GM19035 (cell line): ENCODE results near the gene KRTAP10-11.
"Not testable (repeated sequence)": the region's sequence is repeated elsewhere in the genome, so short reads cannot be mapped to it uniquely, and the experiment has no call there.

ENCODE experiments used
- ATAC-seq: cut with Tn5 transposase; IDR thresholded peaks from one replicate; pipeline ENCODE4 v1.9.1; 2021; ENCODE audit not compliant: unreplicated experiment

Gene KRTAP10-11

DNA sequence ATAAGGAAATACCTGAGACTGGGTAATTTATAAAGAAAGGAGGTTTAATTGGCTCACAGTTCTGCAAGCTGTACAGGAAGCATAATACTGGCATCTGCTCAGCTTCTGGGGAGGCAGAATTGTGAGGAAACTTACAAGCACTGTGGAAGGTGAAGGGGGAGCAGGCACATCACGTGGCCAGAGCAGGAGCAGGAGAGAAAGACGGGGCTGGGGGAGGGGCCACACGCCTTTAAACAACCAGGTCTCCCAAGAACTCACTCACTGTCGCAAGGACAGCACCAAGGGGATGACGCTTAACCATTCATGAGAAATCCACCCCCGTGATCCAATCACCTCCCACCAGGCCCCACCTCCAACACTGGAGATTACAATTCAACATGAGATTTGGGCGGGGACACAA is 15.4 kb downstream of the KRTAP10-11 start:
- not testable (repeated sequence) for ATAC-seq

DNA sequence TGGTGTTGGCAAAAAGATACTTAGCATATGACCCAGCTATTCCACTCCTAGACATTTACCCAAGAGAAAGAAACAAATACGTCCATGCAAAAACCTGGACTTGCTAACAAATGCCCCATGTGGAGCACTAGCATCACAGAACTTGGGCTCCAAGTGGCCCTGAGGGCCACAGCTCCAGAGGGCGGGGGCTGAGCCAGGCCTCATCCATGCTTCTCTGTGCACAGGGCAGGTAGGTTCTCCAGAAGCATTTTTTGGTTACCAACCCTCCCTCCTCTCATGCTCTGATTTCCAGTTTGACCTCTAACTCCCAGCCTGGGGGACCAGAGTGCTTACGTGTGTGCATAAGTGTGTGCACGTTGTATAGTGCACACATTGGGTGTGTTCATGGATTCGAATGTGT is 18.5 kb downstream of the KRTAP10-11 start:
- ATAC-seq, result no peak

DNA sequence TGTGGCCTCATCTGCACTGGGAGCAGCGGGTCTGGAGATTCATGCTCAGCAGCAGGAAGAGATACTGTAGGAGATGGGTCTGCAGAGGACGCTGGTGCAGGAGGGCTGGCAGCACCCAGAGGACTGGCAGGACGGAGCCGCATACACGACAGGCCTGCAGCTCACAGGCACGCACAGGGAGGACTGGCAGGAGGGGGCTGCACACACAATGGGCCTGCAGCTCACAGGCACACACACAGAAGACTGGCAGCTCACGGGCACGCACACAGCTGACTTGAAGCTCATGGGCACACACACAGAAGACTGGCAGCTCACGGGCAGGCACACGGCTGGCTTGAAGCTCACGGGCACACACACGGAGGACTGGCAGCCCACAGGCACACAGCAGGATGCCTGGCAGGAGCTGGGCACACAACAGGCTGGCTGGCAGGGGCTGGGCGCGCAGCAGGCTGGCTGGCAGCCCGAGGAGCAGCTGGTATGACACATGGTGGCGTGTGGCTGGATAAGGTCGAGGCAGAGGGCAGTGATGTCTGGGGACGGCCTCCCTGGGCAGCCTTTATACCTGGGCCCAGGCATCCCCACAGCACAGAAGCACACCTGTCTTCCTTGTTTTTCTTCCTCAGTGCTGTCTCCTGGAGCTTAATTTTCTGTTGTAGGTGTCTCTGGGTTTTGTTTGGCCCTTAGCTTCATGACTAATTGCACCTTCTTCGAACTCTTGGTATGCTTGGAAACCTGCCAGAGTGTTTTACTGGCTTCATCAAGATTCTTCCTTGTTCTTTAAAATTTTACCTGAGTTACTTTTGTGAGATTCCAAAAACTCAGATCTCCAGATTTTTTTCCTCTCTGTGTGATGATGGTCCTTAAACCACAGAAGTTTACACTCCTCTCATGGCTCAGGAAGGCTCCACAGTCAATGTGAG is 20.4 kb downstream of the KRTAP10-11 start, which contains the start of gene KRTAP12-2:
Gene KRTAP12-2 (minus strand): TSS at position 527 of the 920 bp plus-strand sequence. CDS start 41 bp downstream, at position 486.
- ATAC-seq, result no peak

DNA sequence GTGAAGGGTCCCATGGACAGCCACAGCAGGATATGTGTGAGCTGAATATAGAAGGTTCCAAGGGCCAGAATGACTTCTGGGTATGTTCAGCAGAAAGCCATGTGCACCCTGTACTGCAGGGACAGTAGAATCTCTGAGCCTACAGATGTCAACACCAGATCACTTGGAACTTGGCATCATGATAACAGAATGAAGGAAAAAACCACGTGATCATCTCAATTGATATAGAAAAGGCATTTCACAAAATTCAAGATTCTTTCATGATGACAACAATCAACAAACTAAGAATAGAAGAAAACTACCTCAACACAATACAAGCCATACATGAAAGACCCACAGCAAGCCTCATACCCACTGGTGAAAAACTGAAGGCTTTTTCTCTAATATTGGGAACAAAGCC is 21.4 kb downstream of the KRTAP10-11 start:
- no peak for ATAC-seq

DNA sequence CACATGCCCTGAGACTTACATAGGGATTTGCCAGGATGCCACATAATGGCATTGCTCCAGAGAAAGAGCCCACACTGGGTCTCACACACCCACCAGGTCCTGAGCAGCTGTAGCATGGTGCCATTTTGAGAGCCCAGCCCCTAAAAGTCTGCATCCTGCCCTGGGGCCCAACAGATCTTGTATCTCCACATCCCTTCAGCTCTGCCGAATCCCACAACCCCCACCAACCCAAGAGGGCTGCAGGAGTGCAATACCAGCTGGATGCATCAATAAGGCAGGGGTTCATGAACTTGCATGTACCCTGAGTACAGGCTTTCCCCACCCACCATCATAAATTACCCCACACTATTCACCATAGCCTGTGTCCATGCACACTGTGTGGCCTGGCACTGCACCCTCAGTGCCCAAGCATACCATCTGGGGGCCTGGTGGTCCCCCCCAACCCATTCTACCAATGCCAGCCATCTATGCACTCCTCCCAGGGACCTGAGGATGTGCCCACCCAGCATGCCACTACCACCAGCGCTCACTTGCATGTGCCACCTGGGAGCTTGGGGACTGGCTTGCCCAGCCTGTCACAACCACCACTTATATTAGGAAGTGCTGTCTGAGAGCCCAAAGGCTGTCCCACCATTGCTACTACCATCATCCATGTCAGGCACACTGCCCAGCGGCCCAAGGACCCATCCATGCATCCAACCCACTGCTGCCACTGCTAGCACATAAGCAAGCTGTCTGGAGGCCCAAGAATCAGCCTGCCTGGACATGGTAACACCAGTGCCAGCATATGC is 24.6 kb downstream of the KRTAP10-11 start:
- no peak for ATAC-seq

DNA sequence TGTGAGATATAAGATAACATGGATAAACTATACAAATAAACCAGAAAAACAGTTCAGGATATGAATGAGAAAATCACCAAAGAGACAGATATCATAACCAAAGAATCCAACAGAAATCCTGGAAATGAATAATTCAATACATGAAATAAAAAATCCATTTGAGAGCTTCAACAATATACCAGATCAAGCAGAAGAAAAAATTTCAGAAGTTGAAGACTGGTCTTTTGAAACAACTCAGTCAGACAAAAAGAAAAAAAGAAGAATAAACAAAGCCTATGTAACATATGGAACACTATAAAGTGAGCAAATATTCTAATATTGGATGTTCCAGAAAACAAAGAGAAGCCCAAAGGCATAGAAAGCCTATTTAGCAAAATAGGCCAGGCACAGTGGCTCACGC is 25.7 kb downstream of the KRTAP10-11 start:
- ATAC-seq, result no peak

DNA sequence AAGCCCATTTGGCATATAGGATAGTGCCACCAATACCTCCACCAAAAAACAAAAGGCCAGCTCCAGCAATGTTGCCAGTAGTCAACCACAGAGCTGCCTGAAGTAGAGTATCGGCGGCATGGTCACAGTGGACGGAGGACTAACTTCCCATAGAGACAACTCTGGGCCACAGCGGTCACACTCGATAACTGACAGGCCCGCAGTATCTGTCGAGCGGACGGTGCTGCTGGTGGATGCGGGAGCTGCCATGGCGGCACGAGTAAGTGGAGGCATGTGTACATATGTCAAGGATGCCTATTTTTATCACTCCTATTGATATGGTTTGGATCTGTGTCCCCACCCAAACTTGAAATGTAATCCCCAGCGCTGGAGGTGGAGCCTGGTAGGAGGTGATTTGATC is 31.7 kb downstream of the KRTAP10-11 start:
- no peak for ATAC-seq

DNA sequence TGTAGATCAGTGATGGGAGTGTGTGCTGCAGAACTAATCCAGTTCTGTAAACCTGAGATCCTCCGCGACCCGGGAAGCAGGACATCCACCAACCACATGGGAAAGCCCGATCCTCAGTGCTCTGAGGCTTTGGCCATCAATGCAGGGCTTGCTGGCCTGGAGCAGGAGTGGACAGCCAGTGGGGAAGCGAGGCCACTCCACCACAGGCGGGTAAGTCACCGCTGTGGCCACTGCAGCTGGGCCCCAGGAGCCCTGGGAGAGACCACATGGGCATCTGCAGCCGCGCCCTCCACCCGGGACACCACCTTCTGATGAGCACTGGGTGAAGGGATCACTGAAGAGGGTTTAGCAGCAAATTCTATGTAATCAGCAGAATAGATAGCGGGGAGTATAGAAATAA is 34.9 kb downstream of the KRTAP10-11 start:
- no peak for ATAC-seq

DNA sequence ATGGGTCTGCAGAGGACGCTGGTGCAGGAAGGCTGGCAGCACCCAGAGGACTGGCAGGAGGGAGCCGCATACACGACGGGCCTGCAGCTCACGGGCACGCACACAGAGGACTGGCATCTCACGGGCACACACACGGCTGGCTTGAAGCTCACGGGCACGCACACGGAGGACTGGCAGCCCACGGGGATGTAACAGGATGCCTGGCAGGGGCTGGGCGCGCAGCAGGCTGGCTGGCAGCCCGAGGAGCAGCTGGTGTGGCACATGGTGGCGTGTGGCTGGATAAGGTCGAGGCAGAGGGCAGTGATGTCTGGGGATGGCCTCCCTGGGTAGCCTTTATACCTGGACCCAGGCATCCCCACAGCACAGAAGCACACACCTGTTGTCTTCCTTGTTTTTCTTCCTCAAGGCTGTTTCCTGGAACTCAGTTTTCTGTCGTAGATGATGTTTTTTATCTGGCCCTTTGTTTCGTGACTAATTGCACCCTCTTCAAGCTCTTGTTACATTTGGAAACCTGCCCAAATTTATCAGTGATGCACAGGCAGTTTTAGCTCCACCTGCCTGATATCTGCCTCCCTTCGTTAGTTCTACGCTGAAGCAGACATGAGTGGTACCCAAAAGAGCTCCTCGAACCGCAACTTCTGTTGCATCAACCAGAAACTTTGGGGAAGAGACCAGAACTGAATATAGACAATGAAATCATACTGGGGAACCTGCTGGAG is 35.8 kb downstream of the KRTAP10-11 start, which contains the start of gene KRTAP12-1:
Gene KRTAP12-1 (minus strand): TSS at position 303 of the 719 bp plus-strand sequence. CDS start 40 bp downstream, at position 263.
- no peak for ATAC-seq

DNA sequence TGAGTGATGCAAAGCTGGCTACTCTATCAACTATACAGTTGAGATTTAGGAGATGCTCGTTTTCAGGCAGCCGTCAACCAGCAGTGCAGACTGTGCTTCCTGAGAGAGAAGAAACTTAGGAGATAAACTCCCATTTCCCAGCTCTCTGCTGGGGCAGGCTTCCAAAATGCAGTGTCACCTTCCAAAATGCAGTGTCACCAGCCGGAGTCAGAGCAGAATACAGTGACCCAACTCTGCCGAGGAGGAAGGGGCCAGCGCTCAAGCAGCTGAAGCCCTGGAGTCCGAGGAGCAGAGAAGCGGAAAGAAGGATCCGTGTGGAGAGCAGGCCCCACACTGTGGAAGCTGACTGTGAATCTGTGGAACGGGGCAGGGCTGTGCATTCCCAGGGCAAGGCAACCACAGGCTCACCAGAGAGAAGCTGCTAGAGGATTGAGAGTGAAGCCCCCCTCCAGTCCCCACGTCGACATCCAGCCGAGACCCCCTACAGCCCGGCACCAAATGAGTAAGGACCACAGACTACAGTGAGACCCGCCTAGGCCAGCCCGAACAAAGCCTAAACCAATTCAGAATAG is 36.5 kb downstream of the KRTAP10-11 start:
- ATAC-seq, result no peak

DNA sequence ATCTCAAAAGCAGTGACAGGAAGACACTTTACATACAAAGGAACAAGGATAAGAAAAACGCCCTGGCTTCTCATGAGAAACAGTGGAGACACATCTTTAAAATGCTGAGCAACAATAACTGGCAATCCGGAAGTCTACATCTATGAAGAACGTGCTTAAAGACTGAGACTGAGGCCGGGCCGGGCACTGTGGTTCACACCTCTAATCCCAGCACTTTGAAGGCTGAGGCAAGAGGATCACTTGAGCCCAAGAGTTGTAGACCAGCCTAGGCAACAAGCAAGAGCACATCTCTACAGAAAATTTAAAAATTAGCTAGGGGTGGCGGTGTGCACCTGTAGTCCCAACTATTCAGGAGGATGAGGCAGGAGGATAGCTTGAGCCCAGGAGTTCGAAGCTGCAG is 37.9 kb downstream of the KRTAP10-11 start:
- ATAC-seq, result no peak

DNA sequence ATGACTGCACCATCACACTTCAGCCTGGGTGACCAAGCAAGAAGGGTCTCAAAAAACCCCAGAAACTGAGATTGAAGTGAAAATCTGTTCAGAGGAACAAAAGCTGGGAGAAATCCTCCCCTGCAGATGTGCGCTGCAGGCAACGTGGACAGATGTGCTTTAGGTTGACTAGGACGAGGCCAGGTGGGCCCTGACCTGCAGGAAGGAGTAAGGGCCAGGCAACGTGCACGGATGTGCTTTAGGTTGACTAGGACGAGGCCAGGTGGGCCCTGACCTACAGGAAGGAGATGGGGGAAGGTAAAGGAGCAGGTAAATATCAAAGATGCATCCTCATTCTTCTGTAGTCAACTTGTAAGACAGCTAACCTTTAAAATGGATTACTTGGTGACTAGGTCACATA is 38.3 kb downstream of the KRTAP10-11 start:
- no peak for ATAC-seq

DNA sequence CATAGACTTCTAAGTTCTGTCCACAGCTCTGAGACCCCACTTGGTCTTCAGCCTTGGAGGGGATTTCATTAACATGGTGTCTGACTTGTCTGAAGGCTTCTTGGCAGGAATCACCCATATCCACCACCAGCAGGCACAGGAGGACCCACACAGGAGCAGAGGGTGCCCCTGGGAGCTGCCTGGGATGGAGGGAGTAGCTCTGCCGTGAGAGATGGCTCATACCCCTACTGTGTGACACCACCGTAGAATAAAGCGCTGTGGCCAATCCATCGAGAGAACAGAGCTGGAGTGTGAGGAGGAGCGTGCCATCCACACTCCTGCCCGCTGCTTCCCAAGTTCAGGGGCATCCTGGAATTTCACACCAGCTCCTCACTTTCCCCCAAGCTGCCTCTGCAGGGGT is 38.8 kb downstream of the KRTAP10-11 start:
- ATAC-seq, result not testable (repeated sequence)

DNA sequence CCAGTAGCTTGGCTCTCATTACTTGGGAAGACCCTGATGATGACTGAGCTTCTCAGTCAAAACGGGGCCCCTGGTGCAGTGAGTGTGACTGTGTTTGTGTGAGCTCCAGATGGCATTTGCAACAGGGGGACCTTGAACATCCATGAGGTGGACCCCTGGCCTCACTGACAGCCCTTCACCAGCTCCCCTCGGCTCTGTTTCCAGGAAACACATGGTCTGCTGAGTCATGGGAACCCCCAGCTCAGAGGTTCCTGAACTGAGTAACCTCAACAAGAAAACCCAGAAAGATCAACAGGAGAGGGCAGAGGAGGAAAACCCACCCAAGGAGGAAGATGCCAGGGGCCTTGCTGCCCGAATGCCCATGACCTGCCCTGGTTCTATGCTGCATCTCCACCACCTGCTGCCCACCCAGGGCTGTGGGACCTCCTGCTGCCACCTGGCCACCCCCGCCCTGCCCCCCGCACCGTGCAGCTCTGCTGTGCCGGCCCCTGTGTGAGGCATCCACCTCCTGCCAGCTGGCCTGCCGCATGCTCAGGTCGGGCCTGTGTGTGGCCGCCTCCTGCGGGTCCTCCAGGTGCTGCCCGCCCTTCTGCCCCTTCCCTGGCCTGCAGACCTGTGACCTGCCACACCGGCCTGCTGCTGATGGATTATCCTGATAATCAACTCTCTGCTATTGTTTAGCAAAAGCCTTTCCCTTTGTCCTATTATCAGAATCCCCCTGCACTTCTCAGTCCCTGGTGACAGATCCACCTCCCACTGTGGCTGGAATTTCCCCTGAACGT is 40.0 kb downstream of the KRTAP10-11 start:
- no peak for ATAC-seq

DNA sequence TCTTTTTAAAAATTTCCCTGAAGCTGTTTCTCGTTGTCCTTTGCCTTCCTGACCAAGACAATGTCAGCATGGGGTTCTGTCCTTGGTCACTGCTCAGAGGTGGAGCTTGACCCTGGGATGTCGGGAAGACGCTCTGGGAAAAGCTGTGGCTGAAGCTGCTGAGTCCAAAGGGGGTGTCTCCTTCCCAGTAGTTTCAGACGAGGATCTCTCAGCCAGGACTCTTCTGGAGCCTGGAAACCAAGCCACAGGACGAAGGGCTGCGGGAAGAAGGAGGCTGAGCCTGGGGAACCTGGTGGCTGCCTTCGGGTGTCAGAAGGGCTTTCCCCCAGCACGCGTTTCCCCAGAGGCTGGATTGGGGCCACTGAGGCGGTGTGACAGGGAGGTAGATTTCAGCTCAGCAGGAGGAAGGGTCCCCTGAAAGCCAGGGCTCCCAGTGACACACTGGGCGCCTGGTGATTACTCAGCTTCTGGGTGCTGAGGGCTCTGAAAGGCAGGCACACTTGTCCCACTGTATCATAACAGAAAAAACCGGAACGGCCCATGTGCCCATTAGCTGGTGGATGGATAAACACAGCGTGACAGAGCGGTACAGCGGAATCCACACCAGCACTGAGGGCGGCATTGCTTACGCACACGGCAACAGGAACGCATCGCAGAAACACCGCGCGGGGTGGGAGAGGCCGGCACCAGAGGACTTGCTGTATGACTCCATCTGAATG is 40.8 kb downstream of the KRTAP10-11 start:
- ATAC-seq, result no peak

DNA sequence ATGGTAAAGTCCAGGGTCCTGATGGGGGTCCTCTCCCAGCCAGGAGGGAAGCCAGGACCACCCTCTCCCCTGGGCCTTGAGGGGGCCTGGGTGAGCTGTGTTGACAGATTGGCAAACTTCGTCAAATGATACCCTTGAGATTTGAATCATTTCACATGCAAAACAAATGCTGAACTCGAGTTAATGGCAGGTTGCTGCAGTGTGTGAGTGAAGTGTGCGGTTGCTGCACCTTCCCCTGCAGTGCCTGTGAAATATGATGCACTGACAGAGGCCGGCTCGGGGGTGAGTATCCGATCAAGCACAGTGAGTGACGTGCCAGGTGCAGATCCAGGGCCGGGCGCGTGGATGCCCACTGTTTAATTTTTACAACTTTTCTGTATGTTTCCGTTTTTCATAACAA is 41.5 kb downstream of the KRTAP10-11 start:
- no peak for ATAC-seq

DNA sequence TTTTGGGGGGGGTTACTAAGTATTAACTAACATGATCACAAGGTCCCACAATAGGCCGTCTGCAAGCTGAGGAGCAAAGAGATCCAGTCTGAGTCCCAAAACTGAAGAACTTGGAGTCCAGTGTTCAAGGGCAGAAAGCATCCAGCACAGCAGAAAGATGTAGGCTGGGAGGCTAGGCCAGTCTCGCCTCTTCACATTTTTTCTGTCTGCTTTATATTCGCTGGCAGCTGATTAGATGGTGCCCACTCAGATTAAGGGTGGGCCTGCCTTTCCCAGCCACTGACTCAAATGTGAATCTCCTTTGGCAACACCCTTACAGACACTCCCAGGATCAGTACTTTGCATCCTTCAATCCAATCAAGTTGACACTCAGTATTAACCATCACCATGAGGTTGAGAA is 43.5 kb downstream of the KRTAP10-11 start:
- not testable (repeated sequence) for ATAC-seq

DNA sequence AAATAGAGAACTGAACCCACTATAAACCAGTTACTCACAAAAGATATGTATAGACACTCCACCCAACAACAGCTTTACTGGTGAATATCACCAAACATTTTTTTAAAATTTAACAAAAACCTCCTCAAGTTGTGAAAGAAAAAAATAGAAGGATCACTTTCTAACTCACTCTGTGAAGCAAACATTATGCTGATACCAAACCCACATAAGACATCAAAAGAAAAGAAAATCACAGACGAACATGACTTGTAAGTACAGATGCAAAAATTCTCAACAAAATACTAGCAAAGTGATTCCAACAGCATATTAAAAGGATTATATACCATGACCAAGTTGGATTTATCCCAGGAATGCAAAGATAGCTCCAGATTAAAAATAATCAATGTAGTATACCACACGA is 45.5 kb downstream of the KRTAP10-11 start:
- no peak for ATAC-seq

DNA sequence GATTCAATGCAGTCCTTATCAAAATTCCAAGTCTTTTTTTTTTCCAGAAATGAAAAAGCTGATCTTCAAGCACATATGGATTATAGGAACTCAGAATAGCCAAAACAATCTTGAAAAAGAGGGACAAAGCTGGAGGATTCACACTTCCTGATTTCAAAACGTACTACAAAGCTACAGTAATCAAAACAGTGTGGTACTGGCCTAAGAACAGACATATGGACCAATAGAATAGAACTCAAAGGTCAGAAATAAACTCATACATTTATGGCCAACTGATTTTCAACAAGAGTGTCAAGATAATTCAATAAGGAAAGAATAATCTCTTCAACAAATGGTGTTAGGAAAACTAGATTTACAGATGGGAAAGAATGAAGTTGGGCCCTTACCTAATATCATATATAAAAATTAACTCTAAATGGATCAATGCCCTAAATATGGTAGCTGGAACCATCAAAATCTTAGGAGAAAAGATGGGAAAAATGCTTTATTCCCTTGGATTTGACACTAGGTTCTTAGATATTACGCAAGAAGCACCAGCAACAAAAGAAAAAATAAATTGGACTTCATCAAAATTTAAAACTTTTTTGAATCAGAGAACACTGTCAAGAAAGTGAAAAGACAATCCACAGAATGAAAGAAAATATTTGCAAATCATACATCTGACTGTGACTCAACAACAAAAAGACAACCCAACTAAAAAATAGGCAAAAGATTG is 46.7 kb downstream of the KRTAP10-11 start:
- no peak for ATAC-seq
